ENCODE results near the gene SHROOM3. TPM values are rescaled to one million over a fixed set of nuclear protein-coding genes. Genes with fewer than 3 reads are reported as not detected.

The SHROOM3 gene
- total RNA-seq, 2 donors from 2014 or later = 142 to 160 TPM

DNA sequence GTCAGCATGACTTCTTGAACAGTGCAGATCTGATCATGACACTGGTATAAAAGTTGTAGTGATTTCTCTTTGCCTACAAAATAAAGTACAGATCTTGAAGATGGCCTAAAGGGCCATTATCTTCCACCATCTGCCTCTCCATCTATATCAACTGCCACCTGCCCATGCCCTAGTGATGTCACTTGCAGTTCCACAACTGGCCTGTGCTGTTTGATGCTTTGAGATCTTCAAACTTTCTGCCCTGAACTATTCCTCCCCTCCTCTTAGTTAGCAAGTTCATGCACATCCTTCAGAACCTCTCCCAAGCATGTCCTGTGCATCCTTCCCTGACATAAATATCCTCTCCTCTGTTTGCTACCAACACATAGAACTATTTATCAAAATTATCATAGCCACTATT is 245.9 kb downstream of the SHROOM3 start:
- no peak overlapping the region for H3K27ac ChIP-seq
- H3K4me3 ChIP-seq = no peak overlapping the region
- H3K9ac ChIP-seq (ENCODE audit: low read depth in 2 of 2, low read length in 2 of 2) = no peak overlapping the region
- no peaks in the 10 kb centered on the region for H3K9me3 ChIP-seq
- intact Hi-C loops (cut with DNase I) = loop anchor here (10.0 kb wide), 1 partner anchor 86 kb away; no protein-coding TSS in a partner anchor
- no peaks in the 10 kb centered on the region for H3K36me3 ChIP-seq
- DNase-seq = no peak
- TF ChIP-seq, protein P1, sequence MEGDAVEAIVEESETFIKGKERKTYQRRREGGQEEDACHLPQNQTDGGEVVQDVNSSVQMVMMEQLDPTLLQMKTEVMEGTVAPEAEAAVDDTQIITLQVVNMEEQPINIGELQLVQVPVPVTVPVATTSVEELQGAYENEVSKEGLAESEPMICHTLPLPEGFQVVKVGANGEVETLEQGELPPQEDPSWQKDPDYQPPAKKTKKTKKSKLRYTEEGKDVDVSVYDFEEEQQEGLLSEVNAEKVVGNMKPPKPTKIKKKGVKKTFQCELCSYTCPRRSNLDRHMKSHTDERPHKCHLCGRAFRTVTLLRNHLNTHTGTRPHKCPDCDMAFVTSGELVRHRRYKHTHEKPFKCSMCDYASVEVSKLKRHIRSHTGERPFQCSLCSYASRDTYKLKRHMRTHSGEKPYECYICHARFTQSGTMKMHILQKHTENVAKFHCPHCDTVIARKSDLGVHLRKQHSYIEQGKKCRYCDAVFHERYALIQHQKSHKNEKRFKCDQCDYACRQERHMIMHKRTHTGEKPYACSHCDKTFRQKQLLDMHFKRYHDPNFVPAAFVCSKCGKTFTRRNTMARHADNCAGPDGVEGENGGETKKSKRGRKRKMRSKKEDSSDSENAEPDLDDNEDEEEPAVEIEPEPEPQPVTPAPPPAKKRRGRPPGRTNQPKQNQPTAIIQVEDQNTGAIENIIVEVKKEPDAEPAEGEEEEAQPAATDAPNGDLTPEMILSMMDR (IDR thresholded peaks at IDR 0.05) = no peak
- no peaks in the 10 kb centered on the region for H3K27me3 ChIP-seq
- H3K4me1 ChIP-seq = no peaks in the 10 kb centered on the region

DNA sequence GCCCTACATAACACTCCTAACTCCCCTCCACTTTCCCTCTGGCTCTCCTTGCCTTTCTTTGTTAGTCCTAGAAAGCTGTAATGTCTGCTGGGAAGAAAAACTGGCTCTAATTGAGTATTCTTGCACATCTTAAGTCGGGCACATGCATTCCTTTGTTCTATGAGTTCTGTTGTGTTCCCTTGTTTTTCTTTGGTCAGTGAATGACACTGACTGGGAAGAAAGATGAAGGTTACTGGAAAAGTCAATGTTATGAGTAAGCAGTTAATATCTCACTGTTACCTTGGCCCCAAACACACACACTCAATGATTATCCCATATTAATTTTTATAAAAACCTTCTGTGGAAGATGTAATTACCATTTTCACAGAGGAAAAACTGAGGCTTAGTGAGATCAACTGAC is 247.0 kb downstream of the SHROOM3 start:
- H3K9me3 ChIP-seq = no peaks in the 10 kb centered on the region
- TF ChIP-seq, protein P1 (IDR thresholded peaks at IDR 0.05) = no peak
- H3K4me1 ChIP-seq = no peaks in the 10 kb centered on the region
- peak overlapping the region in 1 of 2 donors; percentile 21 for H3K9ac ChIP-seq (ENCODE audit: low read depth in 2 of 2, low read length in 2 of 2)
- H3K36me3 ChIP-seq = no peaks in the 10 kb centered on the region
- intact Hi-C loops (cut with DNase I) = loop anchor here (10.0 kb wide), 1 partner anchor 87 kb away; no protein-coding TSS in a partner anchor
- H3K4me3 ChIP-seq = no peak overlapping the region
- peak overlapping the region; percentile 49 for H3K27ac ChIP-seq
- no peaks in the 10 kb centered on the region for H3K27me3 ChIP-seq
- DNase-seq = no peak

DNA sequence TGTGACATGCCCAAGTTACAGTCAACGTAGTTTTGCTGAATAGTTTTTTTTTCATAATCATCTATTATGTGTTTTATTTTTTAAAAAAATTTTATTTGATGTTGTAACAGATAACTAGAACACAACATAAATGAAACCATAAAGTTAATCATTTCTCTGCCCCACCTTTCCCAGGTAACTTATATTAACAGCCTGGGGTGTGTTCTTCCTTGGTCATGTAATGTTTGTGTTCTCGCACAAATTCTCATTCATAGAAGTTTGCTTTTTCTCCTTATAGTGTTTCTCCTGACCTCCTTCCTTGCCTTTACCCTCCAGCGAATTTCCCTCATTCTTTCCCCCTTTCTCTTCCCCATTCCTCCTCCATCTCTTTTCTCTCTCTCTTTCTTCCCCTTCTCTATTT is 248.1 kb downstream of the SHROOM3 start:
- no peaks in the 10 kb centered on the region for H3K36me3 ChIP-seq
- H3K9ac ChIP-seq (ENCODE audit: low read depth in 2 of 2, low read length in 2 of 2) = peak overlapping the region in 1 of 2 donors; percentile 22
- TF ChIP-seq, protein P1 (IDR thresholded peaks at IDR 0.05) = no peak
- no peaks in the 10 kb centered on the region for H3K27me3 ChIP-seq
- intact Hi-C loops (cut with DNase I) = loop anchor here (10.0 kb wide), 1 partner anchor 88 kb away; no protein-coding TSS in a partner anchor
- no peaks in the 10 kb centered on the region for H3K9me3 ChIP-seq
- H3K27ac ChIP-seq = peak overlapping the region; percentile 49
- no peak overlapping the region for H3K4me3 ChIP-seq
- H3K4me1 ChIP-seq = no peaks in the 10 kb centered on the region
- no peak for DNase-seq

DNA sequence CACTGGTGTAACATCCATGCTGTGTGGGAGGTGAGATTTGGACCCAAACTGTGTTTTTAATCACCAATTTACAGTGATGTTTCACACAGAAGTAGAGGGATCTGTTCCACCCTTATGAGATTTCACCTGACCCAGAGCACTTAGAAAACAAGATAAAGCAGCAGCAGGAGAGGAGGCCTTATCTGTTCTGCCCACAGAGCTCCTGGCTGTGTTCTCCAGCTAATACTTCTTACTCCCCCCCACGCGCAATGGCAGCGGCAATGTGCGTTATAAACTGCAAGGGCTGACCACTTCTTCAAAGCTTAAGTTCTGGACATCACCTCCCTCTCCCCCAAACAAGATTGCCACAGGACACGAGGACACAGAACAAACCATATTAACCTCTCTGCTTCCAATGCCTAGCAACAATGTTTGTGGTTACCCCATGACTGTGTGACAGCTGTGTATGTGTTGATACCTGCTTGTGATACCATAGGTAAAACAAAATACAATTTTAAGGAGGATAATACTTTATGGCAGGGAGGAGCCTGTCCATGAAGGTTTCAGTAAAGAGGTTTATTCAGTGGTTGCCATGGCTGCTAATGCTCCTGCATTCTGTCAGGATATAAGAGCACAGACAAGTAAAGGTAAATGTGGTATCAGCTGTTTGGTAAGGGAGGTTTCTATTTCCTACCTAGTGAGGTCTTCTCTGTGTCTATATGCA is 252.9 kb downstream of the SHROOM3 start:
- H3K4me3 ChIP-seq = no peak overlapping the region
- peak overlapping the region; percentile 84 for H3K27ac ChIP-seq
- H3K9ac ChIP-seq (ENCODE audit: low read depth in 2 of 2, low read length in 2 of 2) = peak overlapping the region in 1 of 2 donors; percentile 81
- no peaks in the 10 kb centered on the region for H3K27me3 ChIP-seq
- no peak for DNase-seq
- TF ChIP-seq, protein P1 (IDR thresholded peaks at IDR 0.05) = no peak
- intact Hi-C loops (cut with DNase I) = loop anchor here (10.0 kb wide), 1 partner anchor 93 kb away; no protein-coding TSS in a partner anchor
- H3K4me1 ChIP-seq = no peaks in the 10 kb centered on the region
- no peaks in the 10 kb centered on the region for H3K36me3 ChIP-seq
- H3K9me3 ChIP-seq = no peaks in the 10 kb centered on the region

DNA sequence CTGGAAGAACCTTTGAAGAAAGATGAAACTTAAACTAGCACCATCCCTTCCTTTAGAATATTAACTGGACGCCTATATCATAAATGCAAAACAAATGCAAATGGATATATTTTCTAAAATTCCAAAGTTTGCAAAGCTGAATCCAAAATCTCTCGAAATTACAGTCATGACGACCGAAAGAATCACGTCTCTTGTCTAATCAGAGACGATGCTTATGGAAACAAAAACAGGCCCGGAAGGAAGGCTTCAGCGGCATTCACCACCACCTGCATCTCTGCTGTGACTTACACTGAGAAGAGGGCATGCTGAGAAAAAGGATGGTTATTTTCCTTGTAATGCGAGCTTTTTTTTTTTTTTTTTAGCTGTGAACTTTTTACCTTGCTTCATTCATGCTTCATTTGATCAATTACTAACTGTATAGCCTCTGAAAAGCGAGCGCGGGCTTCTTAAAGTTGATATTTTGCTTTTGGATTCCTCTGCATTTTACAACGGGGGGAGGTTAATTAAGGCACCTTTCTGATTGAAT is 253.7 kb downstream of the SHROOM3 start:
- Histone ChIP-seq H3K27ac (peak overlapping the region; percentile 84), H3K36me3 (no peaks in the 10 kb centered on the region), H3K4me3 (peak overlapping the region; percentile 54), H3K9ac (ENCODE audit: low read depth in 2 of 2, low read length in 2 of 2) (peak overlapping the region; percentile 81 to 91), H3K27me3 (no peaks in the 10 kb centered on the region), H3K9me3 (no peaks in the 10 kb centered on the region), H3K4me1 (no peaks in the 10 kb centered on the region)
- DNase-seq = no peak
- intact Hi-C loops (cut with DNase I) = loop anchor here (10.0 kb wide), 1 partner anchor 94 kb away; no protein-coding TSS in a partner anchor
- TF ChIP-seq, protein P1 (IDR thresholded peaks at IDR 0.05) = no peak

All from colonic mucosa (tissue), 4 donors.